NCI-H2029 (cell line): Measurements from ENCODE around the gene ADGRE2.
"Not testable (repeated sequence)": the region's sequence is repeated elsewhere in the genome, so short reads cannot be mapped to it uniquely, and the experiment has no call there.

Experiments
- DNase-seq: peaks from one replicate; lab custom pipeline; 2025; lab: John Stamatoyannopoulos, UW

ADGRE2 gene

GRCh38 chr19:14779151-14779550, 791 bp upstream of the ADGRE2 start:
- DNase-seq = no peak

- not testable (repeated sequence) for DNase-seq
Measured at GRCh38 chr19:14777645-14778044, 715 bp downstream of the ADGRE2 start.

GRCh38 chr19:14775869-14776586, 2.3 kb downstream of the ADGRE2 start:
- no peak for DNase-seq

- not testable (repeated sequence) for DNase-seq
Measured at GRCh38 chr19:14775326-14775725, 3.0 kb downstream of the ADGRE2 start.

- DNase-seq = no peak
Measured at GRCh38 chr19:14774373-14774772, 4.0 kb downstream of the ADGRE2 start.

DNA sequence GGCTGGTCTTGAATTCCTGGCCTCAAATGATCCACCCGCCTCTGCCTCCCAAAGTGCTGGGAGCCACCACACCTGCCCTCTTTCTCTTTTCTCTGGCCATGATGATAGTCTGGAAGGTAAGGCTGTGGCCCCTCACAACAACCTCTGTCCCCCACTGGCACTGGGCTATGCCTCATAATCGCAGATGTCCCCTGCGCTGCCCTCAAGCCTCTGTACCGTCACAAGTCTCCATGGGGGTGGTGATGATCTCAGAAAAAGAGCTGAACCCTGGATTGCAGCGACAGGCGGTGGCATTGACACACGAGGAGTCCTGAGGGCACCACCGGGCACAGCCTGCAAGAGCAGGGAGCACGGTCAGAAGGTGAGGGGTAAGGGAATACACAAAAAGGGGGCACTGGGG, 4.6 kb downstream of the ADGRE2 start:
- not testable (repeated sequence) for DNase-seq

DNA sequence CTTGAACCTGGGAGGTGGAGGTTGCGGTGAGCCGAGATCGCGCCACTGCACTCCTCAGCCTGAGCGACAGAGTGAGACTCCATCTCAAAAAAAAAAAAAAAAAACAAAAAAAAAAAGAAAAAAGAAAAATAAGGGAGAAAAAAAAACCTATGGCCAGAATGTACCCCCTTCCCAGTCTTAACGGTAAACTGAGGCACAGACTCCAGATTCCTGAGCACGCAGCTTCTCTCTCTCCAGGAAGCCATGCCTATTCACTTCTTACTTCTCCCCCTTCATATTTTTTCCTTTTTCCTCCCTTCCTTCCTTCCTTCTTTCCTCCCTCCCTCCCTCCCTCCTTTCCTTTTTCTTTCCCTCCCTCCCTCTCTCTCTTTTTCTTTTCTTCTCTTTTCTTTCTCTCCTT, 5.4 kb downstream of the ADGRE2 start:
- DNase-seq = no peak

GRCh38 chr19:14772467-14772866, 5.9 kb downstream of the ADGRE2 start:
- DNase-seq = no peak

GRCh38 chr19:14770944-14771839, 7.2 kb downstream of the ADGRE2 start:
- DNase-seq = no peak

GRCh38 chr19:14770136-14770535, 8.2 kb downstream of the ADGRE2 start:
- no peak for DNase-seq

- no peak for DNase-seq
Measured at GRCh38 chr19:14769201-14769600, 9.2 kb downstream of the ADGRE2 start.

DNA sequence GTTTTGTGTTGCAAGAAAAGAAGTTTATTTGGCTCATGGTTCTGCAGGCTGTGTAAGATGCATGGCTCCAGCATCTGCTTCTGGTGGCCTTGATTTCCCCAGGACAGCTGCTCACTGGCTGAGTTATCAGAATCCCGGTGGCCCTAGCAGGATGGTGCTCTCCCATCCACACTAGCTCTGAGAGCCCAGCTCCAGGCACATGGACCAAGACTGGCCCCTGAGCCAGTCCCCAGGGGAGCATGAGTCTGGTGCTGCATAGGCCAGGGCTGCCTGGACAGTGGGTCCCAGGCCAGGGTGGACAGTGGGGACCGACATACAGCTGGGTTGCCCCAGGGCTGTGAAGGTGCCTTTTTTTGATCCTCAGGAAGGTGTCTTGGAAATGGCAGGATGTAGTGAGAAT, 10.4 kb downstream of the ADGRE2 start:
- no peak for DNase-seq

DNA sequence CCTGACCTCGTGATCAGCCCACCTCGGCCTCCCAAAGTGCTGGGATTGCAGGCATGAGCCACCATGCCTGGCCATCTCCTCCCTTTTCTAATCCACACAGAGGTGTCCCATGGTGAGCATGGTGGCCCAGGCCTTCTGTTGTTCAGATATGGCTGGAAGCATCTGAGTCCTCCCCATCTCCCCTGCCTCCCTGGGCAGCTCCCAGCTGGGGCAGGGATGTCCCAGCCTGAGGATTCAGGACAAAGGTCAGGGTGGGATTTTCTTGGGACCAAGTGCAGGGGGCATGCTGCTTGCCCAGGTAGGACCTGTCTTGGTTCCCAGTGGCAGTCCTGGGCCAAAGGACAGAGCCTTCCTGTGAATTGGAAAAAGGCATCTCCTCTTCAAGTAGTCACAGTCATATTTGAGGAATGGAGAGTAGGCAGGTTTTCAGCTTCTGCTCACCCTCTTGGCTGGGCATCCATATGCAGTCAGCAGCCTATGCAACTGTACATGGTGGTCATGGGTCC, 10.8 kb downstream of the ADGRE2 start:
- no peak for DNase-seq

GRCh38 chr19:14765841-14766240, 12.5 kb downstream of the ADGRE2 start:
- DNase-seq = not testable (repeated sequence)

- DNase-seq = not testable (repeated sequence)
Measured at GRCh38 chr19:14765403-14765802, 13.0 kb downstream of the ADGRE2 start.

DNA sequence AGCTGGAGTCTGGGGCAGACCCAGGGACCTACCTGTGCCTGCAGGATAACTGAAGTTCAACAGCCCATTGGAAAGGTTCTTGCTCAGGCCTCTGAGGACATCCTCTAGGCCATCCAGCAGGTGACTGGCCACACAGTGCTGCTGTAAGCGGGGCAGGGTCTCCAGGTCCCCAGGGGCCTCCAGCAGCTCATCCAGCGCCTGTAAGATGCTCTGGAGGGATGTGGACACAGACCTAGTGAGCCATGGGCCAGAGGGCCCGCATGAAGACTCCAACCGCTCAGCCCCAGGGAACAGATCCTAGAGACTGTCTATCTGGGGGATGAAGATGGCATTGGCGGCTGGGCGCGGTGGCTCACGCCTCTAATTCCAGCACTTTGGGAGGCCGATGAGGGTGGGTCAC, 14.0 kb downstream of the ADGRE2 start:
- DNase-seq = no peak

GRCh38 chr19:14763497-14764145, 14.7 kb downstream of the ADGRE2 start:
- no peak for DNase-seq

GRCh38 chr19:14762111-14762510, 16.2 kb downstream of the ADGRE2 start:
- no peak for DNase-seq

DNA sequence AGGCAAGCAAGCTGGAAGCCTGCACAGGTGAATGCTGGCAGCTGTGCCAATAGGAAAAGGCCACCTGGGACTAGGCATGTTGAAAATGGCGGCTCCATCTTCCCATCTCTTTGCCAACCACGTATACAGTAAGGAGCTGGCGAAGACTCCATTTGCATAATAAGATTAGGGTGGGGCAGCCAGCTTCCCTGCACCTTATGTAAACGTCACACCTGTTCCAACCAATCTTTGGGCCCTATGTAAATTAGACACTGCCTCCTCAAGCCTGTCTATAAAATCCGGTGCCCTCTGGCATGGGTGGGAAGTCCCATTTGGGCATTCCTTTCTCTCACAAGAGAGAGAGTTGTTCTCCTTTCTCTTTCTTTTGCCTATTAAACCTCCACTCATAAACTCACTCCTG, 16.8 kb downstream of the ADGRE2 start:
- DNase-seq = no peak

- peak; percentile 6 for DNase-seq
Measured at GRCh38 chr19:14758816-14759215, 19.5 kb downstream of the ADGRE2 start.

- DNase-seq = no peak
Measured at GRCh38 chr19:14748601-14749000, 29.8 kb downstream of the ADGRE2 start.

GRCh38 chr19:14746886-14747285, 31.5 kb downstream of the ADGRE2 start:
- DNase-seq = no peak

DNA sequence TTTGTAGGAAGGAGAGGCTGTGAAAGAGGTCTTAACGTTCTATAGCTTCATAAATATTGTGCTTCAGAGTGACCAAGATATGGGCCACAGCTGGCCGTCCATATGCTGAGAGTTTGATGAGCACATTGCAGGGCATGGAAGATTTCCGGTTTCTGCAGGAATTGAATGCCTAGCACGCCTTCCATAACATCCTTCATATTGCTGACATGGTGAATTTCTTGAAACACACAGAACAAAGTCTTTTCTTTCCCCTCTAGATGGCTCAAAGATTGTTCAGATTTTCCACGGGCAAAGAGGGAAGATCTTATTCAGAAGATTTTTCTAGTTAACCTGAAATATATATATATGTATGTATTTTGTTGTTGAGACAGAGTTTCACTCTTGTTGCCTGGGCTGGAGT, 42.4 kb downstream of the ADGRE2 start:
- DNase-seq = no peak
